ENCODE measurements around the gene ZBTB8B. TPM values are rescaled to one million over a fixed set of nuclear protein-coding genes. Genes with fewer than 3 reads are reported as not detected.
"Not testable (repeated sequence)": the region's sequence is repeated elsewhere in the genome, so short reads cannot be mapped to it uniquely, and the experiment has no call there.

ZBTB8B gene
- total RNA-seq, 4 donors from 2014 or later, result 0.06 to 3.6 TPM; not detected in 2

DNA sequence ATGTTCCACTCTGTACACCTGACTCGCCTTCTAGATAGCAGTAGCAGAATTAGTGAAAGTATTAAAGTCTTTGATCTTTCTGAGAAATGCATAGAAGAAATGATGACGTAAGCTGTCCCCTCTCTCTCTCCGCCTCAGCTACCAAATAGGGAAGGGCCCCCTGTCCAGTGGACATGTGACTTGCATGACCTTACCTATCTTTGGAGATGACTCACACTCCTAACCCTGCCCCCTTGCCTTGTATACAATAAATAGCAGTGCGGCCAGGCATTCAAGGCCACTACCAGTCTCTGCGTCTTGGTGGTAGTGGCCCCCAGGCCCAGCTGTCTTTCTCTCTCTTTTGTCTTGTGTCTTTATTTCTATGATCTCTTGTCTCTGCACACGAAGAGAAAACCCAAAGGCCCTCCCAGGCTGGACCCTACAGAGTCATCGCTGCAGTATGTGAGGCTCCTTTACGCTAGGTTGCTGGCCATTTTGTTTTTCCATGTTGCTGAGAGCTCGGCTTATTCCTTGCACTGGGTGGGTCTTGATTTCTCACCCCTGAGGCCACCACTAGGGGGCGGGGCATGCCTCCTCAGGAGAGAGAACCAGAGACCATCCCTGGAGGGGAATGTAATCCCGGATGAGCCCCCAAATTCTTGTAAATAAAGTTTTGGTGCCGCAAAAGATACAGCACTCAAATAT, 16.0 kb upstream of the ZBTB8B start:
- Histone ChIP-seq H3K9me3 (peaks cover 0 to 8% of the 10 kb centered on the region in 2 donors), H3K4me1 (no peaks in the 10 kb centered on the region), H3K27ac (peak overlapping the region in 1 of 2 donors; percentile 71), H3K27me3 (no peaks in the 10 kb centered on the region), H3K4me3 (no peak overlapping the region), H3K36me3 (no peaks in the 10 kb centered on the region)
- intact Hi-C loops (cut with DNase I; ENCODE audit: low total_unique reads), result no loop called here
- no peak for TF ChIP-seq POLR2A (IDR thresholded peaks at IDR 0.05)
- TF ChIP-seq, protein P1, sequence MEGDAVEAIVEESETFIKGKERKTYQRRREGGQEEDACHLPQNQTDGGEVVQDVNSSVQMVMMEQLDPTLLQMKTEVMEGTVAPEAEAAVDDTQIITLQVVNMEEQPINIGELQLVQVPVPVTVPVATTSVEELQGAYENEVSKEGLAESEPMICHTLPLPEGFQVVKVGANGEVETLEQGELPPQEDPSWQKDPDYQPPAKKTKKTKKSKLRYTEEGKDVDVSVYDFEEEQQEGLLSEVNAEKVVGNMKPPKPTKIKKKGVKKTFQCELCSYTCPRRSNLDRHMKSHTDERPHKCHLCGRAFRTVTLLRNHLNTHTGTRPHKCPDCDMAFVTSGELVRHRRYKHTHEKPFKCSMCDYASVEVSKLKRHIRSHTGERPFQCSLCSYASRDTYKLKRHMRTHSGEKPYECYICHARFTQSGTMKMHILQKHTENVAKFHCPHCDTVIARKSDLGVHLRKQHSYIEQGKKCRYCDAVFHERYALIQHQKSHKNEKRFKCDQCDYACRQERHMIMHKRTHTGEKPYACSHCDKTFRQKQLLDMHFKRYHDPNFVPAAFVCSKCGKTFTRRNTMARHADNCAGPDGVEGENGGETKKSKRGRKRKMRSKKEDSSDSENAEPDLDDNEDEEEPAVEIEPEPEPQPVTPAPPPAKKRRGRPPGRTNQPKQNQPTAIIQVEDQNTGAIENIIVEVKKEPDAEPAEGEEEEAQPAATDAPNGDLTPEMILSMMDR (IDR thresholded peaks at IDR 0.05), result no peak
- no peak for DNase-seq

DNA sequence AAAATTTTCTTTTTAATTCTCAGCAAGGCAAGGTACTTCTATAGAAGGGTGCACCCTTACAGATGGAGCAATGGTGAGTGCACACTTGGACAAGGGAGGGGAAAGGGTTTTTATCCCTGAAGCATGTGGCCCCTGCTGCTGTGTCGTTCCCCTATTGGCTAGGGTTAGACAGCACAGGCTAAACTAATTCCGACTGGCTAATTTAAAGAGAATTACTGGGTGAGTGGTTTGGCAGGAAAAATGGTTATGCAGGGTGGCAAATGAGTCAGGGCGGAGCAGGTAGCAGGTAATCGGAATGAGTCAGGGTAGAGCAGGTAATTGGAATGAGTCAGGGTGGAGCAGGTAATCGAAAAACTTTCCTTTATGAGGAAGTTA, 15.4 kb upstream of the ZBTB8B start:
- H3K4me3 ChIP-seq; H3K27ac ChIP-seq; intact Hi-C loops (cut with DNase I; ENCODE audit: low total_unique reads); H3K36me3 ChIP-seq; H3K9me3 ChIP-seq; H3K4me1 ChIP-seq; H3K27me3 ChIP-seq; DNase-seq: not testable (repeated sequence)

DNA sequence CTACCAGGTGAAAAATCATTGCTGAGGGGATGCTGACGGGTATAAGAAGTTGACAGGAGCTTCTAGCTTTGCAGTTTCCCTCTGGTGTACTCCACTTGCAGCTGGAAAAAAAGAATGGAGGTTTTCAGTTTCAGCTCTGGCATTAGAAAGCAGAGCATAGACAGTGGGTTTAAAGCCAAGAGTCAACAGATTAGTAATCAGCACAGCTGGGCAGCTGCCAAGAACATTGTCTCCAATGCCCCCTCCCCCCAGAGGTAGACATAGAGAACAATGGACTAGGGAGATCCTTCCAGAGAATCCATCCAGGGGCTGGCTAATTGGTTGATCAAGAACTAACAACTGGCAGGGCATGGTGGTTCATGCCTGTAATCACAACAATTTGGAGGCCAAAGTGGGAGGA, 10.1 kb upstream of the ZBTB8B start:
- no peaks in the 10 kb centered on the region for H3K4me1 ChIP-seq
- H3K27me3 ChIP-seq, result no peaks in the 10 kb centered on the region
- intact Hi-C loops (cut with DNase I; ENCODE audit: low total_unique reads), result no loop called here
- H3K4me3 ChIP-seq, result no peak overlapping the region
- TF ChIP-seq POLR2A (IDR thresholded peaks at IDR 0.05), result no peak
- TF ChIP-seq, protein P1 (IDR thresholded peaks at IDR 0.05), result no peak
- no peak overlapping the region for H3K27ac ChIP-seq
- no peak for DNase-seq
- H3K9me3 ChIP-seq, result no peaks in the 10 kb centered on the region
- H3K36me3 ChIP-seq, result no peaks in the 10 kb centered on the region

DNA sequence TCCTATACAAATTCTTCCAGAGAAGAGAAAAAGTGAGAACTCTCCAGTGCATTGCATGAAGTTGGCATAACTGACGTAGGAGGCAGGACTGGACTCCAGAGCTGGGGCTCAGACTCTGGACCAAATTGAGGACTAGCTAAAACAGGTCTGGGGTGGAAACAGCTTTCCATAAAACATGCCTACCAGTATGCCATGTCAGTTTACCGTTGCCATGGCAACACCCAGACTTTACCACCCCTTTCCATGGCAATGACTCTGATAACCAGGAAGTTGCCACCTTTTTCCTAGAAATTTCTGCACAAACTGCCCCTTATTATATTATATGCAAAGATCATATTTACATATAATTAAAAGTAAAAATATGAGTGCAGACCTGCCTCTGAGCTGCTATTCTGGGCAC, 8.9 kb upstream of the ZBTB8B start:
- H3K27ac ChIP-seq, result no peak overlapping the region
- no peak for TF ChIP-seq POLR2A (IDR thresholded peaks at IDR 0.05)
- TF ChIP-seq, protein P1 (IDR thresholded peaks at IDR 0.05), result no peak
- intact Hi-C loops (cut with DNase I; ENCODE audit: low total_unique reads), result no loop called here

DNA sequence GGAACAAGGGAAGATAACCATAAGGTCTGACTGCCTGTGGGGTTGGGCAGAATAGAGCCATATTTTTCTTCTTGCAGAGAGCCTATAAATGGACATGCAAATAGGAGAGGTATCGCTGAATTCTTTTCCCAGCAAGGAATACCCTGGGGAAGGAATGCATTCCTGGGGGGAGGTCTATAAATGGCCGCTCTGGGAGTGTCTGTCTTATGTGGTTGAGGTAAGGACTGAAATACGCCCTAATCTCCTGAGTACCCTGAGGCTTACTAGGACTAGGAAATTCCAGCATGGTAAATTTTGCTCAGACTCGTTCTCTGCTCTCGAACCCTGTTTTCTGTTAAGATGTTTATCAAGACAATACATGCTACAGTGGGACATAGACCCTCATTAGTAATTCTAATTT, 6.1 kb upstream of the ZBTB8B start:
- H3K9me3 ChIP-seq; intact Hi-C loops (cut with DNase I; ENCODE audit: low total_unique reads); H3K36me3 ChIP-seq; H3K27ac ChIP-seq; DNase-seq; H3K27me3 ChIP-seq; H3K4me1 ChIP-seq; H3K4me3 ChIP-seq: not testable (repeated sequence)

More for the DNA sequence above, 8.9 kb upstream of the ZBTB8B start:
- H3K4me3 ChIP-seq, result no peak overlapping the region
- no peaks in the 10 kb centered on the region for H3K9me3 ChIP-seq
- H3K4me1 ChIP-seq, result no peaks in the 10 kb centered on the region
- no peaks in the 10 kb centered on the region for H3K27me3 ChIP-seq
- no peak for DNase-seq
- no peaks in the 10 kb centered on the region for H3K36me3 ChIP-seq

DNA sequence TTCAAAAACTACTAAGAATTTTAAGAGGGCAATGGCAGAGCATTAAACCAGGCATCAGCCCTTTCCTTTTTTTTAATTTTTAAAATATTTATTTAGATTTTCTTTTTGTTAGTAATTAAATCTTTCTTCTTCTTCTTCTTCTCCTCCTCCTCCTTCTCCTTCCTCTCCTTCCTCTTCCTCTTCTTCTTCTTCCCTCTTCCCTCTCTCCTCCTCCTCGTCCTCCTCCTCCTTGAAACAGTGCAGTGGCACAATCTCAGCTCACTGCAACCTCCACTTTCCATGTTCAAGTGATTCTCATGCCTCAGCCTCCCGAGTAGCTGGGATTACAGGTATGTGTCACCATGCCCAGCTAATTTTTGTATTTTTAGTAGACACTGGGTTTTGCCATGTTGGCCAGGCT, 1.9 kb upstream of the ZBTB8B start:
- intact Hi-C loops (cut with DNase I; ENCODE audit: low total_unique reads); DNase-seq; H3K27me3 ChIP-seq: not testable (repeated sequence)

More for the DNA sequence above, 1.9 kb upstream of the ZBTB8B start:
- H3K4me3 ChIP-seq, H3K4me1 ChIP-seq, H3K9me3 ChIP-seq, H3K27ac ChIP-seq, H3K36me3 ChIP-seq: not testable (repeated sequence)

Measured in uterus (tissue), 4 donors.